Esophagus squamous epithelium (tissue), 5 donors: ENCODE measurements around the gene COL23A1. TPM values are rescaled to one million over a fixed set of nuclear protein-coding genes. Genes with fewer than 3 reads are reported as not detected.
A peak's percentile ranks its signal among the peaks of the same experiment; 100 is the strongest.

Experiments
- DNase-seq: peaks from one replicate; lab custom pipeline; 2025; lab: John Stamatoyannopoulos, UW
- H3K27ac ChIP-seq, 4 donors: fragments of 200-600 bp; sonication (generic); one replicate each; pipeline ENCODE4 v1.5.1; 2016 to 2019; ENCODE audit warnings: mild to moderate bottlenecking in 1 of 4
- H3K27me3 ChIP-seq, 4 donors: fragments of 200-600 bp; sonication (generic); 1 replicate in 3 of 4; 2 replicates in 1 of 4; pipeline versions ENCODE4 v1.5.1 to v1.6.0; 2017 to 2021; ENCODE audit warnings: antibody characterized with exemption in 1 of 4
- H3K36me3 ChIP-seq, 3 donors: fragments of 200-600 bp; sonication (generic); one replicate each; pipeline ENCODE4 v1.5.1; 2016 to 2019
- H3K4me1 ChIP-seq, 3 donors: fragments of 200-600 bp; sonication (generic); one replicate each; pipeline ENCODE4 v1.5.1; 2017 to 2019
- H3K4me3 ChIP-seq, 4 donors: fragments of 200-600 bp; sonication (generic); 1 replicate in 3 of 4; 2 replicates in 1 of 4; pipeline ENCODE4 v1.5.1; 2016 to 2019; ENCODE audit warnings: mild to moderate bottlenecking in 2 of 4, moderate library complexity in 1 of 4
- H3K9me3 ChIP-seq, 3 donors: fragments of 200-600 bp; sonication (generic); one replicate each; pipeline ENCODE4 v1.5.1; 2016 to 2019
- POLR2A ChIP-seq, 4 donors: fragments of 450-650 bp; IDR thresholded peaks; one replicate each; pipeline ENCODE4 v1.6.1; 2017; ENCODE audit warnings: antibody characterized with exemption in 4 of 4, mild to moderate bottlenecking in 4 of 4, moderate library complexity in 3 of 4
- WGBS, 2 donors: methylation state at CpG; one replicate each; pipeline ENCODE4 v1.1.5; 2018; 5-methylcytosine and 5-hydroxymethylcytosine counted together
- intact Hi-C: fragments of 100-400 bp; cut with DNase I; formaldehyde crosslinking; loops from one replicate; pipeline ENCODE4 v1.15.0; 2022
- total RNA-seq, 4 donors: library from RNA; depleted of rRNA; stranded (reverse); fragments of >200 nt; gene quantifications; one replicate each; pipeline ENCODE4 v1.1.0, GENCODE V29; 2016
- TF ChIP-seq, protein P1 (sequence below), 6 experiments: fragments of 450-650 bp in 4 of 6; fragments of 200-600 bp in 2 of 6; sonication (generic) in 2 of 6; IDR thresholded peaks; one replicate each; pipeline ENCODE4 v1.5.1; 2016 to 2019; ENCODE audit warnings: antibody characterized with exemption in 6 of 6, mild to moderate bottlenecking in 4 of 6, moderate library complexity in 4 of 6
- donor health status: DM: yes; HTN: yes; CAD: no.

COL23A1 gene
- total RNA-seq, 4 donors from 2014 or later: 0.41 to 1.5 (median 0.44) TPM; not detected in 1

DNA sequence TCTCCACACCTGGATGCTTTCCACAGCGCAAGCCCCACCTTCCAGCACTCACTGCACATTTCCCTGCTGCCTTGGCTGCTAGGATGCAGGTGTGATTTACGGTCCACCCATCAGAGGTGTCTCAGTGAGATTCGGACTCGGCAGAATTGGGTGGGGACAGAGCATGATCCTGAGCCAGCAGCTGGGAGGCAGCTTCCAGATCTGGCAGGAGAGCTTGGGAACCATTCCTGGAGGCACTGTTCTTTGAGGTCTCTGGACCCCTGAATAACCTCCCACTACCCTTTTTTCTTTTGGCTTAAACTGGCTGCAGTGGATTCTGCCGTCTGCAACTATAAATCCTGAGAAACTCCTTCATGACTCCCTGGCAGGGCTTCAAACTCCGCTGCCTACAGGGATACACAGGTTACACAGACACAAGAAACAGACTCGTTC is 258.0 kb downstream of the COL23A1 start:
- no peak for TF ChIP-seq POLR2A (IDR thresholded peaks at IDR 0.05)
- TF ChIP-seq, protein P1, sequence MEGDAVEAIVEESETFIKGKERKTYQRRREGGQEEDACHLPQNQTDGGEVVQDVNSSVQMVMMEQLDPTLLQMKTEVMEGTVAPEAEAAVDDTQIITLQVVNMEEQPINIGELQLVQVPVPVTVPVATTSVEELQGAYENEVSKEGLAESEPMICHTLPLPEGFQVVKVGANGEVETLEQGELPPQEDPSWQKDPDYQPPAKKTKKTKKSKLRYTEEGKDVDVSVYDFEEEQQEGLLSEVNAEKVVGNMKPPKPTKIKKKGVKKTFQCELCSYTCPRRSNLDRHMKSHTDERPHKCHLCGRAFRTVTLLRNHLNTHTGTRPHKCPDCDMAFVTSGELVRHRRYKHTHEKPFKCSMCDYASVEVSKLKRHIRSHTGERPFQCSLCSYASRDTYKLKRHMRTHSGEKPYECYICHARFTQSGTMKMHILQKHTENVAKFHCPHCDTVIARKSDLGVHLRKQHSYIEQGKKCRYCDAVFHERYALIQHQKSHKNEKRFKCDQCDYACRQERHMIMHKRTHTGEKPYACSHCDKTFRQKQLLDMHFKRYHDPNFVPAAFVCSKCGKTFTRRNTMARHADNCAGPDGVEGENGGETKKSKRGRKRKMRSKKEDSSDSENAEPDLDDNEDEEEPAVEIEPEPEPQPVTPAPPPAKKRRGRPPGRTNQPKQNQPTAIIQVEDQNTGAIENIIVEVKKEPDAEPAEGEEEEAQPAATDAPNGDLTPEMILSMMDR (IDR thresholded peaks at IDR 0.05): no peak

DNA sequence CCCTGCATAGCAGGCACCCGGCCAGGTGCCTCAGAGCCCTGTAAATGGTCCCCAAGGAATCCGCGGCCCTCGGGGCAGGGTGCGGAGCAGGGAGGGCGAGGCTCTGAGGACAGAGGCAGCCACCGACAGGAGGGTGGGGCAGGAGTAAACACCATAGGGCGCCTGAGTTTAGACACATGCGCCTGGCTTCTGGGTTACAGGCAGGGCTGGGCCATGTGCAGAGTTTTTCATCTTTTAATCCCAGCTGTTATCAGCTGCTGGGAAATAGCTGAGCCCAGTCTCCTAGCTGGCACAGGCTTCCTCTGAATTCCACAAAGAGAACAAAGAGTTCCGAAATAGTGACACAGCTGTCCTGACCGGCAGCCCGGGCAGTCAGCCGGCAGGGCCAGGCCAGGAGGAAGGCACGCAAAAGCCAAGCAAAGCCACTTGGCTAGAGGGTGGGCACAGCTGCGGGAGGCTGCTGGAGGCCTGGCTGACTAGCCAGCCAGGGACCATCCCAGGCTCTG is 258.6 kb downstream of the COL23A1 start:
- peak overlapping the region; percentile 19 to 76 (median 54) for H3K27ac ChIP-seq
- no peak overlapping the region for H3K4me3 ChIP-seq
- WGBS, 2 donors: 16 to 20% methylated on average over 1 to 5 of the region's 15 CpGs
- DNase-seq: no peak
- intact Hi-C loops: no loop called here
- no peaks in the 10 kb centered on the region for H3K9me3 ChIP-seq
- H3K36me3 ChIP-seq: no peaks in the 10 kb centered on the region
- peaks cover 0 to 55% (median 0%) of the 10 kb centered on the region in 4 donors for H3K27me3 ChIP-seq
- TF ChIP-seq, protein P1 (IDR thresholded peaks at IDR 0.05): no peak
- no peak for TF ChIP-seq POLR2A (IDR thresholded peaks at IDR 0.05)
- peaks cover 13 to 43% (median 21%) of the 10 kb centered on the region in 3 donors for H3K4me1 ChIP-seq

More for the DNA sequence above, 258.0 kb downstream of the COL23A1 start:
- no peaks in the 10 kb centered on the region for H3K9me3 ChIP-seq
- peaks cover 0 to 52% (median 0%) of the 10 kb centered on the region in 4 donors for H3K27me3 ChIP-seq
- no peaks in the 10 kb centered on the region for H3K36me3 ChIP-seq
- H3K4me3 ChIP-seq: no peak overlapping the region
- 28 to 29% methylated on average over 3 to 6 of the region's 7 CpGs for WGBS, 2 donors
- intact Hi-C loops: no loop called here
- no peak for DNase-seq
- peak overlapping the region; percentile 19 to 76 (median 50) for H3K27ac ChIP-seq
- H3K4me1 ChIP-seq: peaks cover 13 to 39% (median 18%) of the 10 kb centered on the region in 3 donors

DNA sequence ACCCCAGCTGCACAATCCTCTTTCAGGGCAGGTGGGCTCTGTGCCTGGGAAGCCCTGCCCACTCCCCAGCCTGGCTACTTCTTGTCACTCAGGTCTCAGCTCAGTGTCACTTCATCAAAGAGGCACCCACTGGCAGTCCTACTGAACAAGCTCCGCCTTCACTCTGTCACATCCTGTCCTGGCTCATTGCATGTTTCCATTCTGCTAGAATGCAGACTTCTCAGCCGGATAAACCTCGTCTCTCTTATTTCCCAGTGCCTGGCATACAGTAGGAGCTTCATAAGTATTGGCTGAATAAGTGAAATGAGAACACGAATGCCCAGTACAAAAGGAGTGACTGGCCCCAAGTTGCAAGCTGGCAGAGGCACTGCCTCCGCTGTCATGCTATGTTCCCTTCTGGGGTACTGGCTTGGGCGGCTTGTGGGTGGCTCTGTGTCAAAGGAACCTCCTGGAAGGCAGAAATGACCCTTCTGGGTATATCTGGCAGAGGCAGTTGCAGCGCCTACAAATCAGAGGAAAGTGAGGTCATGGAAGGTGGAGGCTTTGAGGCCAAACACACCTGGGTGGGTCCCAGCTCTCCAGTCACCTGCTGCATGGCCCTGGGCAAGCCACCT is 259.3 kb downstream of the COL23A1 start:
- no peaks in the 10 kb centered on the region for H3K9me3 ChIP-seq
- intact Hi-C loops: no loop called here
- peaks cover 13 to 45% (median 22%) of the 10 kb centered on the region in 3 donors for H3K4me1 ChIP-seq
- H3K36me3 ChIP-seq: no peaks in the 10 kb centered on the region
- DNase-seq: no peak
- no peak for TF ChIP-seq POLR2A (IDR thresholded peaks at IDR 0.05)
- TF ChIP-seq, protein P1 (IDR thresholded peaks at IDR 0.05): no peak
- H3K4me3 ChIP-seq: no peak overlapping the region
- peaks cover 0 to 60% (median 0%) of the 10 kb centered on the region in 4 donors for H3K27me3 ChIP-seq
- WGBS, 2 donors: 47 to 58% methylated on average over 3 to 4 of the region's 7 CpGs
- H3K27ac ChIP-seq: peak overlapping the region in 3 of 4 donors; percentile 42 to 76 (median 64)

DNA sequence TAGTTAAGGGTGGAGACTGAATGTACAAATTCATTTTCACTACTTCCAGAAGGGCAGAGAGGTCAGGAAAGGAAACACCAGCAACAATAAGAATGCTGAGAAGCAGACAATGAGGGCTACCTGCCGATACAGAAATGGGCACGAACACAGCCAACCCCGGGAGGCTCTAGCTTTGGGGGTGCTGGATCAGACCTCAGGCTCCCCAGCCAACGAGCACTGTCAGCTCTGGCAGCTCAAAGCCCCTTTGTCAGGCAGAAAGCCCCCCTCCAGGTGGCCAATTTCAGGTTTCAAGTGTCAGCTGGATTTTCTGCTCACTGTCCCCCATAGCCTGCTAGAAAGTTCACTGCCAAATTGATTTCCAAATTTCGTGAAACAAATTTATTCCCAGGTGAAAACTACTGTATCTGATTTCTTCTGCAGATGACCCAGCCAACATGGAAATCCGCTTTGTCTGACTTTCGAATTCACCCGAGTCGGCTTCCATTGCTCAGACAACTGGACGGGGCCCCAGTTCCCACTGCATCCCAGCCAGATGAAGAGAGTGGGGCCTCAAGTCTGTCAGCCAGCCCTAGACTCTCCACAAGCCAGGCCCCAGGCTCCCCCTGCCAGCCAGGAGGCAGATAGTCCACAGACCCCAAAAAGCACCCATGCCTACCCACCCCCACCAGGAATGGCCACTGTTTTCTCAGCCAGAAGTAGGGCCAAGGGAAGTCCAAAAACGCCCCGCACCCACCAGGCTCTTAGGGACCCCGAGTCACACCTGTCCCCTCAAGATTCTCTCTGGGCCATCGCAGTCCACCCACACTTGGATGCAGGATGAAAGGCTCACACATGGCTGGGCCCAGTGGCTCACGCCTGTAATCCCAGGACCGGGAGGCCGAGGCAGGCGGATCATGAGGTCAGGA is 261.1 kb downstream of the COL23A1 start:
- TF ChIP-seq, protein P1 (IDR thresholded peaks at IDR 0.05): no peak
- TF ChIP-seq POLR2A (IDR thresholded peaks at IDR 0.05): no peak
- peaks cover 0 to 75% (median 0%) of the 10 kb centered on the region in 4 donors for H3K27me3 ChIP-seq
- H3K27ac ChIP-seq: no peak overlapping the region
- WGBS, 2 donors: 79 to 89% methylated on average over 7 to 9 of the region's 18 CpGs
- H3K36me3 ChIP-seq: no peaks in the 10 kb centered on the region
- no peak for DNase-seq
- no peak overlapping the region for H3K4me3 ChIP-seq
- intact Hi-C loops: no loop called here
- H3K9me3 ChIP-seq: no peaks in the 10 kb centered on the region
- peaks cover 13 to 42% (median 22%) of the 10 kb centered on the region in 3 donors for H3K4me1 ChIP-seq
